ENCODE data around the gene ELF2.
A peak's percentile ranks its signal among the peaks of the same experiment; 100 is the strongest.

Gene ELF2

DNA sequence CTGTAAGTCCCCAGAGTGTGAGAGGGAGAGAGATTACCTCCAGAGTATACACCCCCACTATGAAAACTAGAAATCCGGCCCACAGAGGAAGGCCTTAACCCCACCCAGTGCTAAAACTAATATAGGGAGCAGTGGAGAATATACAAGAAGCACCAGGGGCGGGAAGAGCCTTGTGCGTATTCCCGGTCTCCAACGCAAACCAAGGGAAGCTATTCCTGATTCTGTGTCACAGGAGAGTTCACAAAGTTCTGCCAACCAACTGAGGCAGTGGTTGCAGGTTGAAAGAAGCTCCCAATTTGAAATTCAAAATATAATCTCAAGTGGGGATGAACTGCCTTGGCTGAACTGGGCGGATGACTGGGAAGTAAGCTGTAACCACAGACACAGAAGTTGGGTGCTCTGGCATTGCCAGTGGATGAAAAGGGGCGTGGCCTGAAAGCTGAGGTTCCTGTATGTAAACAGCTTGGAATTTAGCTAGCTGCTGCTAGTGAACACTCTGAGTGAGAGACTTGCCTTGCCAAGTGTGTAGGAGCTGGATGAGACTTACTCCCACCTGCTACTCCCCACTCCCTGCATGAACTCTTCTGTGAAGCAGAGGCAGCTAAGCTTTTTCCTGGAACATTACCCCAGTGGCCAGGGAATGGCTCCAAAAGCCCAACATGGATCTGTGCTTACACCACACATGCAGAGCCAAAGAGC lies 32.7 kb downstream of the ELF2 start:
- no peak overlapping the region for H3K4me3 ChIP-seq (ENCODE audit: low read depth, low read length)
- TF ChIP-seq MYC (IDR thresholded peaks at IDR 0.05; ENCODE audit: low read depth, low read length) (no peak), POLR2A (IDR thresholded peaks at IDR 0.05; ENCODE audit: extremely low read depth, insufficient read length) (no peak)
- TF ChIP-seq, protein P1, sequence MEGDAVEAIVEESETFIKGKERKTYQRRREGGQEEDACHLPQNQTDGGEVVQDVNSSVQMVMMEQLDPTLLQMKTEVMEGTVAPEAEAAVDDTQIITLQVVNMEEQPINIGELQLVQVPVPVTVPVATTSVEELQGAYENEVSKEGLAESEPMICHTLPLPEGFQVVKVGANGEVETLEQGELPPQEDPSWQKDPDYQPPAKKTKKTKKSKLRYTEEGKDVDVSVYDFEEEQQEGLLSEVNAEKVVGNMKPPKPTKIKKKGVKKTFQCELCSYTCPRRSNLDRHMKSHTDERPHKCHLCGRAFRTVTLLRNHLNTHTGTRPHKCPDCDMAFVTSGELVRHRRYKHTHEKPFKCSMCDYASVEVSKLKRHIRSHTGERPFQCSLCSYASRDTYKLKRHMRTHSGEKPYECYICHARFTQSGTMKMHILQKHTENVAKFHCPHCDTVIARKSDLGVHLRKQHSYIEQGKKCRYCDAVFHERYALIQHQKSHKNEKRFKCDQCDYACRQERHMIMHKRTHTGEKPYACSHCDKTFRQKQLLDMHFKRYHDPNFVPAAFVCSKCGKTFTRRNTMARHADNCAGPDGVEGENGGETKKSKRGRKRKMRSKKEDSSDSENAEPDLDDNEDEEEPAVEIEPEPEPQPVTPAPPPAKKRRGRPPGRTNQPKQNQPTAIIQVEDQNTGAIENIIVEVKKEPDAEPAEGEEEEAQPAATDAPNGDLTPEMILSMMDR (IDR thresholded peaks at IDR 0.05; ENCODE audit: low read depth, low read length) = no peak
- TF ChIP-seq, protein P2, sequence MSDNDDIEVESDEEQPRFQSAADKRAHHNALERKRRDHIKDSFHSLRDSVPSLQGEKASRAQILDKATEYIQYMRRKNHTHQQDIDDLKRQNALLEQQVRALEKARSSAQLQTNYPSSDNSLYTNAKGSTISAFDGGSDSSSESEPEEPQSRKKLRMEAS (IDR thresholded peaks at IDR 0.05; ENCODE audit: low read depth, low read length) = no peak
- peak; percentile 54 for DNase-seq (ENCODE audit: low read depth)

DNA sequence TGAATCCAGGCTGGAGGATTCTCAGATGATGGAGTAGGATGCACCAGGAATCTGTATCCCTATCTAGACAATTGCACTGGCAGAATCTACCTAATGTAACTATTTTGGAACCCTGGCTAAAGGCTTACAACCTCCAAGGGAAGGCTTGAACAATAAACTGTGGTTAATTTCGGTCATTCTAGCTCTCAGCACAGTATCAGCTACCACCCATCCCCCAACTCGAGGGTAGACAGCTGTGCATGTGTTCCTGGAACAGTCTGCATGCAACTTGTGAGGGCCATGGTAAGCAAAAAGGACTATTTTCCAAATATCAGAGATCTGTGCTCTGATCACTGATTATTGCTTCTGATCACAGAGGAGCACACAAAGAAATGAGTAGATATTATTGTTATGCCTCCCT lies 34.0 kb downstream of the ELF2 start:
- no peak for TF ChIP-seq POLR2A (IDR thresholded peaks at IDR 0.05; ENCODE audit: extremely low read depth, insufficient read length)
- TF ChIP-seq, protein P2 (IDR thresholded peaks at IDR 0.05; ENCODE audit: low read depth, low read length) = no peak
- TF ChIP-seq MYC (IDR thresholded peaks at IDR 0.05; ENCODE audit: low read depth, low read length) = no peak
- TF ChIP-seq, protein P1 (IDR thresholded peaks at IDR 0.05; ENCODE audit: low read depth, low read length) = no peak
- DNase-seq (ENCODE audit: low read depth) = no peak
- no peak overlapping the region for H3K4me3 ChIP-seq (ENCODE audit: low read depth, low read length)

DNA sequence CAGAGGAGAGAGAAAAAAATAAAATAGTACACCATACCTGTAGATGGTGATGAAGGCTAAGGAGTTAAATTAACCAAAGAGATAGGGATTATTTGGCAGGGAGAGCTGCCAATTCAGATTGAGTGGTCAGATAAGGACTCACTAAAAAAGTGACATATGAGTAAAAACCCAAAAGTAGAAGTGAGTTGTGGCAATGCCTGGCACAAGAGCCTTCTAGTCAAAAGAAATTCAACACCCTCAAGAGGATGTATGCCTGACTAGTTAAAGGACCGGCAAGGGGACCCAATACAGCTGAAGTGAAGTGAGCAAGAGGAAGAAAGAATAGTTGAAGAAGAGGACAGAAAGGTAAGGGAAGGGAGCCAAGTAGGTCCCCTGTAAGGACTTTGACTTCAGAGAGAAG lies 34.9 kb downstream of the ELF2 start:
- TF ChIP-seq, protein P1 (IDR thresholded peaks at IDR 0.05; ENCODE audit: low read depth, low read length) = no peak
- TF ChIP-seq, protein P2 (IDR thresholded peaks at IDR 0.05; ENCODE audit: low read depth, low read length) = no peak
- no peak for TF ChIP-seq POLR2A (IDR thresholded peaks at IDR 0.05; ENCODE audit: extremely low read depth, insufficient read length)
- TF ChIP-seq MYC (IDR thresholded peaks at IDR 0.05; ENCODE audit: low read depth, low read length) = no peak
- DNase-seq (ENCODE audit: low read depth) = no peak
- H3K4me3 ChIP-seq (ENCODE audit: low read depth, low read length) = no peak overlapping the region

DNA sequence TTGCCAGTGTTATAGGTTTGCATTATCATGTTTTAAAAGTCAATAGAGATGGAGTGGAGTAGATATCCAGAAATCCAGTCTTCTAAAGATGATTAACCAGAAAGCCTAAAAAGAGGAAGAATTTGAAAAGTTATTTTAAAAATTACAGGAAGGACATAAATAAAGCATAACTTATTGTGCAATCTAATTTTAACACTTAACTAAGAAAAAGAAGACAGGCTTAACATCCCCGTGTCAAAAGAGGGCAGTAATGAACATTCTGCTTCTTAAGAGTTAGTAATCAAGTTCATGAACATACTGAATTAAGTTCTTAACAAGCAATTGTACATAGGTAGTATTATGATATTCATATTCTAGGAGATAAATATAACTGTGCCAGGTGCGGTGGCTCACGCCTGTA lies 39.3 kb downstream of the ELF2 start:
- DNase-seq (ENCODE audit: low read depth) = peak; percentile 34
- no peak overlapping the region for H3K4me3 ChIP-seq (ENCODE audit: low read depth, low read length)
- no peak for TF ChIP-seq POLR2A (IDR thresholded peaks at IDR 0.05; ENCODE audit: extremely low read depth, insufficient read length)

DNA sequence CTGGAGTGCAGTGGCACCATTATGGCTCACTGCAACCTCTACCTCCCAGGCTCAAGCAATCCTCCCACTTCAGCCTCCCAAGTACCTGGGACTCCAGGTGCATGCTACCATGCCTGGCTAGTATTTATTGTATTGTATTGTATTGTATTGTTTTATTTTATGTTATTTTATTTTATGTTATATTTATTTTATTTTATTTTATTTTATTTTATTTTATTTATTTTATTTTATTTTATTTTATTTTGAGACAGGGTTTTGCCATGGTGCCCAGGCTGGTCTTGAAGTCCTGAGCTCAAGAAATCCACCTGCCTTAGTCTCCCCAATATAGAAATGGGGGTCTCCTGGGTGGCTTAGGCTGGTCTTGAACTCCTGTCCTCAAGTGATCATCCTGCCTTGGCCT lies 42.6 kb downstream of the ELF2 start:
- no peak overlapping the region for H3K4me3 ChIP-seq (ENCODE audit: low read depth, low read length)
- TF ChIP-seq, protein P2 (IDR thresholded peaks at IDR 0.05; ENCODE audit: low read depth, low read length) = no peak
- no peak for TF ChIP-seq POLR2A (IDR thresholded peaks at IDR 0.05; ENCODE audit: extremely low read depth, insufficient read length)
- TF ChIP-seq, protein P1 (IDR thresholded peaks at IDR 0.05; ENCODE audit: low read depth, low read length) = no peak
- no peak for TF ChIP-seq MYC (IDR thresholded peaks at IDR 0.05; ENCODE audit: low read depth, low read length)

DNA sequence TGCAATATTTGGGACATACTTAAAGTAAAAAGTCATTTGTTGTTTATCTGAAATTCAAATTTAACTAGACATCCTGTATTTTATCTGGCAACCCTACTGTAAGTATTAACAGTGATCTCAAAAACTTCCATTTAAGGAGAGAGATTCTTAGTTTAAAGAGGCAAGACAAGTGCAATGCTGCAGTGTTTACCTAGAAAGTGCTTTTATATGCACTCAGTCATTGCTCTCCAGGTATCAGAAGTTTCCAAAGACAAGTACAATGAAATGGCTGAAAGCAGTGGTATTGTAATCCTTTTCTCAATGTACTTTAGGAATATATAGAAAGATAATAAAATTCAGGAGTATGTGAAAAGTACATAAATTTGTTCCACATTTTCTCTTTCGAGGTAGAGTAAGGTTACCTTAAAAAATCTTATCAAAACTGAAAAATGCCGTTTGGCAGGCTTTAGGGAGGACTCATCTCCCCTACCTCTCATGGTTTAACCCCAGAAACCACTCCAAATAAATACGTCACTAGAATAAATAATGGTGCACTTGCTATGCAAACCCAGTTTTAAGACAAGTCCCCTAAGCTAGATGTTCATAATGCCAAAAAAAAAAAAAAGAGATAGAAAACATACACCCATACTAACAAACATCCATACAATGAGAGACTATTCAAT lies 45.7 kb downstream of the ELF2 start:
- H3K4me3 ChIP-seq (ENCODE audit: low read depth, low read length) = no peak overlapping the region
- no peak for DNase-seq (ENCODE audit: low read depth)
- TF ChIP-seq POLR2A (IDR thresholded peaks at IDR 0.05; ENCODE audit: extremely low read depth, insufficient read length) = no peak
- TF ChIP-seq, protein P1 (IDR thresholded peaks at IDR 0.05; ENCODE audit: low read depth, low read length) = no peak
- TF ChIP-seq MYC (IDR thresholded peaks at IDR 0.05; ENCODE audit: low read depth, low read length) = no peak
- TF ChIP-seq, protein P2 (IDR thresholded peaks at IDR 0.05; ENCODE audit: low read depth, low read length) = no peak

More for the DNA sequence above, 42.6 kb downstream of the ELF2 start:
- DNase-seq (ENCODE audit: low read depth) = no peak
